Measurements from ENCODE around the gene LSM14B.

DNA sequence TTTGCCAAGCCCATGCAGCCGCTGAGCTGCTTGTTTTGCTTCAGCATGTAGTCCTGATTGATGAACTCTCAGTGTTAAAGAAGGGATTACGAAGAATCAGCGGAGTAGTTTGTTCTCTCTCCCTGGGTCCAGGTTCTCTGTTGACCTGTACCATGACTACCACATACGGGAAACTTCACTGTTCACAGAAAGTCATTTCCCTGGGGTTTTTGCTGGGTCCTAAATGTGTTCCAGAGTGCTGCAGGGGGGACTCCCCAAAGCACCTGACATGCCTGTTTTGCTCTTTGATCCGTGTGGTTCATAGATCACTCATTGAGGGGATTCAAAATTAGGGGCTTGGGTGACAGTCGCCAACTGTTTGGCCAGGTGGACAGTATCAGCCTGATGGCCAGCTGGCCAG lies 5.5 kb downstream of the LSM14B start:
- TF ChIP-seq POLR2AphosphoS5 (IDR thresholded peaks at IDR 0.05) (no peak), POLR2A (IDR thresholded peaks at IDR 0.05) (no peak)
- TF ChIP-seq, protein P1, sequence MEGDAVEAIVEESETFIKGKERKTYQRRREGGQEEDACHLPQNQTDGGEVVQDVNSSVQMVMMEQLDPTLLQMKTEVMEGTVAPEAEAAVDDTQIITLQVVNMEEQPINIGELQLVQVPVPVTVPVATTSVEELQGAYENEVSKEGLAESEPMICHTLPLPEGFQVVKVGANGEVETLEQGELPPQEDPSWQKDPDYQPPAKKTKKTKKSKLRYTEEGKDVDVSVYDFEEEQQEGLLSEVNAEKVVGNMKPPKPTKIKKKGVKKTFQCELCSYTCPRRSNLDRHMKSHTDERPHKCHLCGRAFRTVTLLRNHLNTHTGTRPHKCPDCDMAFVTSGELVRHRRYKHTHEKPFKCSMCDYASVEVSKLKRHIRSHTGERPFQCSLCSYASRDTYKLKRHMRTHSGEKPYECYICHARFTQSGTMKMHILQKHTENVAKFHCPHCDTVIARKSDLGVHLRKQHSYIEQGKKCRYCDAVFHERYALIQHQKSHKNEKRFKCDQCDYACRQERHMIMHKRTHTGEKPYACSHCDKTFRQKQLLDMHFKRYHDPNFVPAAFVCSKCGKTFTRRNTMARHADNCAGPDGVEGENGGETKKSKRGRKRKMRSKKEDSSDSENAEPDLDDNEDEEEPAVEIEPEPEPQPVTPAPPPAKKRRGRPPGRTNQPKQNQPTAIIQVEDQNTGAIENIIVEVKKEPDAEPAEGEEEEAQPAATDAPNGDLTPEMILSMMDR (IDR thresholded peaks at IDR 0.05) = no peak

Data from suprapubic skin (tissue), 4 donors.